Ovary (tissue), 3 donors: Measurements from ENCODE around the gene ERLIN1.

Experiments used
- EP300 ChIP-seq: sonication (generic); formaldehyde crosslinking; IDR thresholded peaks from one replicate; pipeline ENCODE4 v1.6.1; 2017; ENCODE audit warnings: antibody characterized with exemption
- POLR2A ChIP-seq: fragments of 450-650 bp; IDR thresholded peaks from one replicate; pipeline ENCODE4 v1.6.1; 2017; ENCODE audit warnings: antibody characterized with exemption, mild to moderate bottlenecking, moderate library complexity
- TF ChIP-seq, protein P1 (sequence below), 3 donors: fragments of 450-650 bp in 2 of 3; fragments of 200-600 bp in 1 of 3; IDR thresholded peaks; one replicate each; pipeline versions ENCODE4 v1.5.1 to v1.8.0; 2016 to 2022; ENCODE audit warnings: antibody characterized with exemption in 3 of 3, mild to moderate bottlenecking in 1 of 3
- donor health status: DM: no; HTN: no; CAD: no.

DNA sequence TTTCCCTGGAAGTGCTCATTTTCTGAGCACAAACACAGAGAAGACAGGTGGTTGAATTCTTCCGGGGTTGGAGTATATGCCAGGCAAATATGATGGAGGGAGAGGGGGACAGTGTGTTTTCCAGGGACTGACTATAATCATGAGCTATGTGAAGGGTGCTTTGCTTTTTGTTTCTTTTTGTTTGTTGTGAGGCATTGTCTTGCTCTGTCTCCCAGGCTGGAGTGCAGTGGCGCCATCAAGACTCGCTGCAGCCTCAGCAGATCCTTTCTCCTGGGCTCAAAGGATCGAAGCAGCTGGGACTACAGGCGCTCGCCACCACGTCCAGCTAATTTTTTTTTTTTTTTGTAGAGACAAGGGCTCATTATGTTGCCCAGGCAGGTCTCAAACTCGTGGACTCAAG, 56.9 kb downstream of the ERLIN1 start:
- TF ChIP-seq, protein P1, sequence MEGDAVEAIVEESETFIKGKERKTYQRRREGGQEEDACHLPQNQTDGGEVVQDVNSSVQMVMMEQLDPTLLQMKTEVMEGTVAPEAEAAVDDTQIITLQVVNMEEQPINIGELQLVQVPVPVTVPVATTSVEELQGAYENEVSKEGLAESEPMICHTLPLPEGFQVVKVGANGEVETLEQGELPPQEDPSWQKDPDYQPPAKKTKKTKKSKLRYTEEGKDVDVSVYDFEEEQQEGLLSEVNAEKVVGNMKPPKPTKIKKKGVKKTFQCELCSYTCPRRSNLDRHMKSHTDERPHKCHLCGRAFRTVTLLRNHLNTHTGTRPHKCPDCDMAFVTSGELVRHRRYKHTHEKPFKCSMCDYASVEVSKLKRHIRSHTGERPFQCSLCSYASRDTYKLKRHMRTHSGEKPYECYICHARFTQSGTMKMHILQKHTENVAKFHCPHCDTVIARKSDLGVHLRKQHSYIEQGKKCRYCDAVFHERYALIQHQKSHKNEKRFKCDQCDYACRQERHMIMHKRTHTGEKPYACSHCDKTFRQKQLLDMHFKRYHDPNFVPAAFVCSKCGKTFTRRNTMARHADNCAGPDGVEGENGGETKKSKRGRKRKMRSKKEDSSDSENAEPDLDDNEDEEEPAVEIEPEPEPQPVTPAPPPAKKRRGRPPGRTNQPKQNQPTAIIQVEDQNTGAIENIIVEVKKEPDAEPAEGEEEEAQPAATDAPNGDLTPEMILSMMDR (IDR thresholded peaks at IDR 0.05), result no peak
- TF ChIP-seq POLR2A (no peak), EP300 (no peak)
